Pancreas (tissue), 10 donors: ENCODE measurements around the gene HBG1. TPM values are rescaled to one million over a fixed set of nuclear protein-coding genes. Genes with fewer than 3 reads are reported as not detected.

ENCODE experiments used
- ATAC-seq, 4 donors: fragments of 200-7000 bp; cut with Tn5 transposase; one replicate each; pipeline versions ENCODE4 v1.8.0 to v1.9.1; 2020; ENCODE audit warnings: mild to moderate bottlenecking in 4 of 4, moderate library complexity in 4 of 4
- DNase-seq, 6 donors: peaks; one replicate each; pipeline ENCODE4 v3.0.0-alpha.2; 2020
- FAIRE-seq: peaks from 2 replicates; lab custom pipeline; 2012; peaks lifted over from hg19 to GRCh38; lab: Jason Lieb, UNC
- H3K27ac ChIP-seq, 4 donors: fragments of 200-600 bp; sonication (generic); 1 replicate in 3 of 4; 2 replicates in 1 of 4; pipeline versions ENCODE4 v1.5.0 to v1.8.0; 2020
- H3K27me3 ChIP-seq, 4 donors: fragments of 200-600 bp; one replicate each; pipeline ENCODE4 v1.8.0; 2021
- H3K36me3 ChIP-seq, 3 donors: fragments of 200-600 bp; sonication (generic) in 1 of 3; one replicate each; pipeline versions ENCODE4 v1.5.0 to v1.8.0; 2020 to 2021
- H3K4me1 ChIP-seq, 3 donors: fragments of 200-600 bp; one replicate each; pipeline ENCODE4 v1.8.0; 2021
- H3K4me3 ChIP-seq, 4 donors: fragments of 200-600 bp; sonication (generic) in 2 of 4; one replicate each; pipeline versions ENCODE4 v1.5.0 to v1.8.0; 2020 to 2021
- H3K9me3 ChIP-seq, 4 donors: fragments of 200-600 bp; one replicate each; pipeline ENCODE4 v1.8.0; 2021
- CTCF ChIP-seq, 4 donors: fragments of 200-600 bp; sonication (generic) in 3 of 4; IDR thresholded peaks; one replicate each; pipeline versions ENCODE4 v1.5.0 to v1.8.0; 2021; ENCODE audit warnings: antibody characterized with exemption in 4 of 4
- WGBS, 2 donors: extraction: QIAGEN DNeasy Blood & Tissue Kit; methylation state at CpG; one replicate each; pipeline ENCODE4 v1.1.7; 2013; 5-methylcytosine and 5-hydroxymethylcytosine counted together
- intact Hi-C, 3 donors: fragments of 100-400 bp; cut with DNase I; formaldehyde crosslinking; loops; one replicate each; pipeline versions ENCODE4 v1.11.1 to v1.14.2; 2022
- polyA plus RNA-seq, 2 donors: library from polyadenylated mRNA; stranded (reverse); fragments of 200-250 nt; gene quantifications; one replicate each; pipeline ENCODE4 v1.2.3, GENCODE V29; 2013
- total RNA-seq, 6 donors: library from RNA; stranded (reverse); fragmentation: NEBNext Ultra II Directional in 4 of 6; extraction: Animal tissue kit (Norgen Biotek cat#: 25700) in 4 of 6; gene quantifications; one replicate each; pipeline versions ENCODE4 v1.2.1 to v1.2.4, GENCODE V29; 2021 to 2023
- donor health status: healthy with polysubstance abuse.
- donor health status: DM: no; HTN: no; CAD: no; lungs with moderate emphysema.
- donor health status: DM: no; HTN: no; CAD: no.
- donor health status: control.
- donor health status: control.
- donor health status: Bipolar disorder and iron deficiency.
- donor health status: DM: yes; HTN: yes; CAD: no.
- donor health status: DM: no; HTN: no; CAD: no.
- donor health status: DM: no; HTN: no; CAD: no.
- donor health status: DM: yes; HTN: yes; CAD: no.

The HBG1 gene
- total and polyA plus RNA-seq, 8 donors, result 3.3 TPM; not detected in 7

DNA sequence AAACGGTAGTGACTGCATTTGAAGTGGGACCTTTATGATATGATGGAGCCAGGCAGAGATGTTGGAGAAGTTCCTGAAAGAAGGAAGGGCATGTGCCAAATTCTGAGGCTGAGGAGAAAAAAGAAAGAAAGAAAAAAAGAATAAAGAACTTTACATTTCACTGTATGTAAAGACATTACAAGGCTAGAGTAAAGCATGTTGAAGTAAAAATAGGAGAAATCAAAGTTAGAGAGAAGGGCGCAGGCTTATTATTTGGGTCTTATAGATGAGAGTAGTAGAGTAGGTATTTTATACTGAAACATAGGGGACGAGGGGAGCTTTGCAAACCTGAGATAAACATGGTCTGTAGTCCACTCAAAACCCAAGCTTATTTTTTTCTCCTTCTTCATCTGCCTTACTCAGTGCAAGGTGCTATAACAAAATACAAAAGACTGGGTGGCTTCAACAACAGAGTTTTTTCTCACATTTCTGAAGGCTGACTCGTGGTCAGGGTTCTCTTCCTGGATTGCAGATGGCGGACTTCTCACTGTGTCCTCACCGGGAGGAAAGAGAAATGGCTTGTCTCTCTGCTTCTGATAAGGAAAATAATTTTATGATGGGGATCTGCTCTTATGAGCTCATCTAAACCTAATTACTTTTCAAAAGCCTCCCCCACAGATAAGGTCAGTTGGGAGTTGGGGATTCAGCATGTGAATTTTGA, 2.7 kb downstream of the HBG1 start:
- Histone ChIP-seq H3K27me3 (no peaks in the 10 kb centered on the region), H3K4me3 (no peak overlapping the region), H3K27ac (no peak overlapping the region), H3K4me1 (no peaks in the 10 kb centered on the region), H3K36me3 (no peaks in the 10 kb centered on the region), H3K9me3 (no peaks in the 10 kb centered on the region)
- no peak for ATAC-seq
- no peak for TF ChIP-seq CTCF (IDR thresholded peaks at IDR 0.05)
- no peak for FAIRE-seq
- WGBS, 2 donors, result 49 to 53% methylated on average over 6 of the region's 6 CpGs
- intact Hi-C loops, result no loop called here
- no peak for DNase-seq

DNA sequence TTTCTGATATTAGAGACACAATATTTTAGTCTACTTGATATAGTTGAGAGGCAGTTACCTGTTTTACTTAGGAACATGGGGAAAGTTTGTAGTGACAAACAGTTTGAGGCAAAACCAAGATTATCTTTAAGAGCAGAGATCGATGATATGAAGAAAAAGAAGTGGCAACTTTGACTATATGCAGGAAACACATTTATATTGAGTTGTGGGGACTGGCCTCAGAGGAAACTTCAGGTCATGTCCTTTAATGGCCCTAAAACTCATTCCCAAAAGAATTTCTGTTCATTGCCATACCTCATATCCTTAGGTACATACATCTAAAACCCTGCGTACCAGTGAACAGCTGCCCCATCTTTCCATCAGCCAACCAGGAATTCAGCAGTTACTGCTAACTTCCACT, 4.5 kb downstream of the HBG1 start:
- FAIRE-seq, result no peak
- Histone ChIP-seq H3K4me1 (no peaks in the 10 kb centered on the region), H3K9me3 (no peaks in the 10 kb centered on the region), H3K36me3 (no peaks in the 10 kb centered on the region), H3K4me3 (no peak overlapping the region), H3K27ac (no peak overlapping the region), H3K27me3 (no peaks in the 10 kb centered on the region)
- no peak for TF ChIP-seq CTCF (IDR thresholded peaks at IDR 0.05)
- intact Hi-C loops, result no loop called here
- WGBS, 2 donors, result 72 to 86% methylated on average over 2 of the region's 2 CpGs
- no peak for DNase-seq
- ATAC-seq, result no peak

- H3K4me3 ChIP-seq, result no peak overlapping the region
- no peaks in the 10 kb centered on the region for H3K36me3 ChIP-seq
- no peaks in the 10 kb centered on the region for H3K27me3 ChIP-seq
- no peak for TF ChIP-seq CTCF (IDR thresholded peaks at IDR 0.05)
- FAIRE-seq (no peak), ATAC-seq (no peak), DNase-seq (no peak)
- intact Hi-C loops, result no loop called here
- no peak overlapping the region for H3K27ac ChIP-seq
- H3K4me1 ChIP-seq, result no peaks in the 10 kb centered on the region
- WGBS, 2 donors, result 60 to 67% methylated on average over 4 of the region's 4 CpGs
- no peaks in the 10 kb centered on the region for H3K9me3 ChIP-seq
These were observed 5.9 kb downstream of the HBG1 start for GRCh38 chr11:5243816-5244180.

GRCh38 chr11:5242933-5243815, 6.5 kb downstream of the HBG1 start:
- no peak overlapping the region for H3K27ac ChIP-seq
- 45 to 60% methylated on average over 7 of the region's 7 CpGs for WGBS, 2 donors
- DNase-seq, result no peak

More at GRCh38 chr11:5242933-5243815, 6.5 kb downstream of the HBG1 start:
- no peaks in the 10 kb centered on the region for H3K36me3 ChIP-seq
- H3K27me3 ChIP-seq, result no peaks in the 10 kb centered on the region
- no peak for ATAC-seq
- no peaks in the 10 kb centered on the region for H3K4me1 ChIP-seq
- no peak for FAIRE-seq
- no peak overlapping the region for H3K4me3 ChIP-seq
- H3K9me3 ChIP-seq, result no peaks in the 10 kb centered on the region
- TF ChIP-seq CTCF (IDR thresholded peaks at IDR 0.05), result no peak
- intact Hi-C loops, result no loop called here
